HG02970 (cell line): ENCODE measurements around the gene ETS2.
A peak's percentile ranks its signal among the peaks of the same experiment; 100 is the strongest.

Source experiments
- ATAC-seq: cut with Tn5 transposase; IDR thresholded peaks from one replicate; pipeline ENCODE4 v1.9.1; 2021; ENCODE audit warnings: mild to moderate bottlenecking, moderate library complexity, moderate number of reproducible peaks; ENCODE audit not compliant: unreplicated experiment, low FRiP score

ETS2 gene

GRCh38 chr21:38800046-38800758 is 5.5 kb upstream of the ETS2 start:
- no peak for ATAC-seq

- no peak for ATAC-seq
These were observed 4.6 kb upstream of the ETS2 start for GRCh38 chr21:38800924-38801744.

GRCh38 chr21:38802050-38803026 is 3.4 kb upstream of the ETS2 start:
- ATAC-seq, result no peak

- ATAC-seq, result no peak
These were observed 2.6 kb upstream of the ETS2 start for GRCh38 chr21:38803075-38803660.

GRCh38 chr21:38804030-38804788 is 1.5 kb upstream of the ETS2 start:
- ATAC-seq, result no peak

- ATAC-seq, result no peak
These were observed 871 bp upstream of the ETS2 start for GRCh38 chr21:38804789-38805327.

GRCh38 chr21:38806153-38806941 is 618 bp downstream of the ETS2 start:
- ATAC-seq, result peak; percentile 15

GRCh38 chr21:38806942-38807284 is 1.2 kb downstream of the ETS2 start:
- no peak for ATAC-seq

GRCh38 chr21:38807441-38807871 is 1.7 kb downstream of the ETS2 start:
- ATAC-seq, result no peak

GRCh38 chr21:38807986-38808385 is 2.3 kb downstream of the ETS2 start:
- no peak for ATAC-seq

- ATAC-seq, result no peak
These were observed 3.6 kb downstream of the ETS2 start for GRCh38 chr21:38809198-38809878.

GRCh38 chr21:38810034-38810825 is 4.5 kb downstream of the ETS2 start:
- ATAC-seq, result no peak

GRCh38 chr21:38810826-38811164 is 5.1 kb downstream of the ETS2 start:
- ATAC-seq, result no peak

GRCh38 chr21:38811257-38811656 is 5.5 kb downstream of the ETS2 start:
- no peak for ATAC-seq

GRCh38 chr21:38813143-38813542 is 7.4 kb downstream of the ETS2 start:
- no peak for ATAC-seq

GRCh38 chr21:38813547-38813946 is 7.8 kb downstream of the ETS2 start:
- ATAC-seq, result no peak
